ENCODE data around the gene ZNF276.

The ZNF276 gene

DNA sequence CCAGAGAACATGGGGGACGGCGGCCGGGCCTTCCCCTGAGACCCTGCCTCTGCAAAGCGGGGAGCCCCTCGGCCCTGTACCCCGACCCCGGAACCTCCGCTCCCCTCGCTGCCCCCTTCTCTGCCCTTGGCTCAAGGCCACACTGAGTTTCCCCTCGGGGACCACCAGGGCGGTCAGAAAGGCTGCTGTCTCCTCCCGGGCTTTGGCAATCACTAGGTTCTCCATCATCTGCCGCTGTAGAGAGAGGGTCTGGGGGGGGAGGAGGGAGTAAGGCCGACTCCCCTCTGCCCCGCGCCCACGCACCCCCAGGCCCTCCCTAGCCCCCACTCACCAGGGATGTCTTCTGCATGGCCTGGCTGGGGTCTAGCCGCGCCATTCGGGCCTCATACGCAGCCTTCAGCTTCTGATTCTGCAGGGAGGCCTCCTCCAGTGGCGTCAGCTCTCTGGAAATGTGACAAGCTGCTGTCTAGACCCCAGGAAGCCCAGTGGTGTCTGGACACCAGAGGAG lies 9.0 kb upstream of the ZNF276 start:
- no peak for DNase-seq

DNA sequence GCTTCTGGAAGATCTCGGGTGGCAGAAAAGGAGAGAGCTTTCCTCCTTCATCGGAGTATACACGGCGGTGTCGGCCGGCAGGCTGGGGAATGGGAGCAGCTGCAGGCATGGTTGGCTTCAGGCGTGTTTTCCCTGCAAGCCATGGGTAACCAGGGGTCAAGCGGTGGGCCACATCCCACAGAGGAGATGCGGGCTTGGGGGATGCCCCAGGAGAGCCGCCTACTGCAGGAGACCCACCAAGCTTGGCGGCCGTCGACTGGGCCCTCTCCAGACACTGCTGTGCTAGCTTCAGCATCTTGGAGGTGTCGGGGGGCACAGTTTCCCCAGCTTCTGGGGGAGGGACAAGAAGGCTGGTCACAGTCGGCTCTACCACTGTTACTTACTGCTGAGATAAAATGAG lies 4.8 kb upstream of the ZNF276 start:
- DNase-seq, result no peak

DNA sequence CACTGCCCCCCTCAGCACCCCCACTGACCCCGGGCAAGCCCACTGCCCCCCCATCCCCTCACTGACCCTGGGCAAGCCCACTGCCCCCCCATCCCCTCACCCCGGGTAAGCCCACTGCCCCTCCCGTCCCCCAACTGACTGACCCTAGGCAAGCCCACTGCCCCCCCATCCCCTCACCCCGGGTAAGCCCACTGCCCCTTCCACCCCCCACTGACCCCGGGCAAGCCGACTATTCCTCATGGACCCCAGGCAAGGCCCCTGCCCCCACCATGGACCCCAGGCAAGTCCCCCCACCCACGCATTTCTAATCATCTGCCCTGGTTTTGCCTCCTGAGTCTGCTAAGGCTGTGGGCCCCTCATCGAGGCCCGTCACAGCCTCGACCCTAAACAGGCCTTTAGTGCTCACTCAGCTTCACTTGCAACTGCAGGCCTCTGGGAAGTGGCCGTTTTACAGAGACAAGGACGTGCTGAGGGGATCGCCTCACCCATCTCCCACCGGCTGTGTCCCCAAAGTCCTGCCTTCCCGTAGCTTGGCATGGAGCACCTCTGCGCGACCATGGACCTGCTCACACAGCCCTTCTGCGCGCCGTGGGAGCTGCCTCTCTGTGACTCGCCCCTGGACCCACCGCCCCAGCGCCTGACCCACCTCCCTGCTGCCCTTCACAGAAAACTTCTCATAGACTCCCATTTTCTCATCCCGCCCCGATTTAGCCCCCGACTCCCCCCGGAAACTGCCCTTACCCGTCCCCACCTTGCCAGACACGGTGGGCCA lies 4.2 kb upstream of the ZNF276 start:
- no peak for DNase-seq

DNA sequence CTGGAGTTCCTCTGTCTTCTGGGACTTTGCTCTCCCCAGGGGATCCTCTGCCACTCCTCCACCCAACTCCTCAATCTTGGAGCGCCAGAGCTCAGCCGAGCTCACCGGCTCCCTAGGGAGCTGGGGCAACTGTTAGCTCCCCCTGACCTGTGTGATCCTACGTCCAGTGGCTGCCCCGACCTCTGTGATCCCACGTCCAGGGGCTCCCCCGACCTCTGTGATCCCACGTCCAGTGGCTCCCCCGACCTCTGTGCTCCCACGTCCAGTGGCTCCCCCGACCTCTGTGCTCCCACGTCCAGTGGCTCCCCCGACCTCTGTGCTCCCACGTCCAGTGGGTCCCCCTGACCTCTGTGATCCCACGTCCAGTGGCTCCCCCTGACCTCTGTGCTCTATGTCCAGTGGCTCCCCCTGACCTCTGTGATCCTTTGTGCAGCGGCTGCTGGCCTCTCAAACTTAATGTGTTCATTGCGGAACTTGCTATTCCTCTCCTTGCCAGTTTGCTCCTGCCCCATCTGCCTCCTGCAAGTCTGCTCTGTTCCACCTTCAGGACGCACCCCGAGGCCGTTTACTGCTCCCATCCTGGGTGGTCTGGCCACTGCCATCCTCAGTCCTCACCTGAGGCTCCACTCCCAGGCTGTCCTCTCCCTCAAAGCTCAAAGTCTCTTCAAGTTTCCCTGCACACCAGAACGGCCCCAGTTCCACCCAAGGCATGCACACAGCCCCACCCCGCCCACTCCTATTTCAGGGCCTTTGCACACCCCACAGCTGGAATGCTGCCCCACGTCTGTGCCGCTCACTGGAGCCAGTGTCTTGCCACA lies 3.4 kb upstream of the ZNF276 start:
- DNase-seq, result no peak

DNA sequence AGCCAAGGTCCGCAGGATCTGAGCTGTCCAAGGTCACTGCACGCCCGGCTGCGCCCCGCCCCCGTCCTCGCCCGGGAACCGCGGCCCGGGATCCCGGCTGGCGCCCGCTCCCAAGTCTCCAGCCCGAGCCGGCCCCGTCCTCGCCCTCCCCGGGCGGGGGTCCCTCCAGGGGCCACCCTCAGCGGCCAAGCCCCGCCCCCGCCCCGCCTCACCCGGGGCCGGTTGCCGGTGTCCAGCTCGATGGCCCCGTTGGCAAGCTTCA lies 855 bp upstream of the ZNF276 start:
- peak; percentile 65 for DNase-seq

DNA sequence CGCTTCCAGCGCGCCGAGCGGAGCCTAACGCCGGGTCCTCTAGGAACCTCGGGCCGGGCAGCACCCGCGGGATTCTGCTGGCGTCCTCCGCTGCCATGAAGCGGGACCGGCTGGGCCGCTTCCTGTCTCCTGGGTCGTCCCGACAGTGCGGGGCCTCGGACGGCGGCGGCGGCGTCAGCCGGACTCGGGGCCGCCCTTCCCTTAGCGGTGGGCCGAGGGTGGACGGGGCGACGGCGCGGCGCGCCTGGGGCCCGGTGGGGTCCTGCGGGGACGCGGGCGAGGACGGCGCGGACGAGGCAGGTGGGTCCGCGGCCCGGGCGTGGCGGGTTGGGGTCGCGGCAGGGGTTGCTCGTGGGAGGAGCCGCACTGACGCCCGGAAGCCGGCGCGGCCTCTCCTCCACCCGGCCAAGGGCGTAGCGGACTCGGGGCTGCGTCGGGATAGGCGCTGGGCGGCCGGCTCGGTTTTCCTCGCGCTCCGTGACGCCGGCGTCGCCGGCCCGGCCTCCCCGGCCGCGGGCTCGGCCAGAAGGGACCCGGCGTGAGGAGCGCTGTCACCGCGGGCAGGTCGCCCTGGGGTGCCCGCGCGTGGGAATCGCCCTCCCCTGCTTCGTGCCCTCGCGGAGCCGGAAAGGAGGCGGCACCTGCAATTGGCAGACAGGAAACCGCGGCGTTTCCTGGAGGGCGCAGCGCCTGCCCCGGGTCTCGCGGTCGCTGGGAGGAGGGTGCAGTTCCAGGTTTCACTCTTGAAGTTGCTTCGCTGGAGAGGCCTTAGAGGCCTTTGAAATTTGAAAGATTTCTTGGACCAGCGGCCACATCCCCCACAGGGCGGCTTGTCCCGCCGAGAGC lies 432 bp downstream of the ZNF276 start:
- no peak for DNase-seq

DNA sequence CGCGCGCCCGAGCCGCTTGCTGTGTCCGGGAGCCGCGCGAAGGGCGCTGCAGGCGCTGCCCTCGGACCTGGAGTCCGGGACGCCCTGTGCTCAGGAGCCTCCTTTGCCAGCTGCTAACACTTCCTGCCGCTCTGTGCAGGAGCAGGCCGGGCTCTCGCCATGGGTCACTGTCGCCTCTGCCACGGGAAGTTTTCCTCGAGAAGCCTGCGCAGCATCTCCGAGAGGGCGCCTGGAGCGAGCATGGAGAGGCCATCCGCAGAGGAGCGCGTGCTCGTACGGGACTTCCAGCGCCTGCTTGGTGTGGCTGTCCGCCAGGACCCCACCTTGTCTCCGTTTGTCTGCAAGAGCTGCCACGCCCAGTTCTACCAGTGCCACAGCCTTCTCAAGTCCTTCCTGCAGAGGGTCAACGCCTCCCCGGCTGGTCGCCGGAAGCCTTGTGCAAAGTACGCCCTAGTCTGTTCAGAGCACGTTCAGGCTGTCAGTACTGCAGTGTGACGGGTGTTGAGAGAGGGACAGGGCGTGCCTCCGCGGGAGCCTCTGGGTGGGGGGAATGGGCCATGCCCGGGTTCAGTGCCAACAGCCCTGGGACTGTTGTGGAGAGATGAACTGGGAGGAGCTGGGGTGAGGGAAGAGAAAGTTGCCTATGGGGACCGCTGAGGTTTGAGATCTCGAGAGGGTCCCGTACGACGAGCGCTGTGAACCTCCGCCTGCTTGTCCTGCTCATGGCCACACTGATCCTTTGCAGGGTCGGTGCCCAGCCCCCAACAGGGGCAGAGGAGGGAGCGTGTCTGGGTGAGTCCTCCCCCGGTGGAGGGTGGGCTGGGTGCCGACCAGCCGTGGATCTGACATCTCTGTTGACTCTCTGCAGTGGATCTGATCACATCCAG lies 1.3 kb downstream of the ZNF276 start:
- DNase-seq, result peak; percentile 48

DNA sequence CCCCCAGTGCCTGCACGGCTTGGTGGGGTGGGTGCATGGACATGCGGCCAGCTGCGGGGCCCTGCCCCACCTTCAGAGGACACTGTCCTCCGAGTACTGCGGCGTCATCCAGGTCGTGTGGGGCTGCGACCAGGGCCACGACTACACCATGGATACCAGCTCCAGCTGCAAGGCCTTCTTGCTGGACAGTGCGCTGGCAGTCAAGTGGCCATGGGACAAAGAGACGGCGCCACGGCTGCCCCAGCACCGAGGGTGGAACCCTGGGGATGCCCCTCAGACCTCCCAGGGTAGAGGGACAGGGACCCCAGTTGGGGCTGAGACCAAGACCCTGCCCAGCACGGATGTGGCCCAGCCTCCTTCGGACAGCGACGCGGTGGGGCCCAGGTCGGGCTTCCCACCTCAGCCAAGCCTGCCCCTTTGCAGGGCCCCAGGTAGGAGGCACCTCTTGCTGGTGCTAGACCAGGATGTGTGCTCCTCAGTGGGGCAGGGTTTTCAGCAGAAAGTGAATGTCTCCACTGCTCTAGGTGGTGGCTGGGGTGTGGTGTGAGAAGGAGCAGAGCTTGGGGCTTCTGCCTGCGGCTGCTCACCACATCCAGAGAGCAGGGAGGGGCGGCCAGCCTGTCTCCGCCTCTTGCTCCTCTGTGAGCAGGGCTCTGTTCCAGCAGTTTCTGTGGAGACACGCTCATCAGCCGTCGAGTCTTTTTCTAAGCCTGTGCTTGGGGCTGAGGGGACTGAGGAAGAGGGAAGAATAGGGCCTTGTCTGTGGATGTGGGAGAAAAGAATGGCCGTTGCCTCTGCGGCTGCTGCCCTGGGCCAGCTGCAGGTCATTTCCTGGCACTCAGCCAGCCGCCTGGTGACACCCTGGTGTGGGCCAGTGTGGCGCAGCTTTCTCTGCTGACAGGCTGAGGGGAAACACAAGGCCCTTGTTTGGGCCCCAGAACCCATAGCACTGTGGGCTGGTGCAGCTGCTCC lies 2.2 kb downstream of the ZNF276 start:
- peak; percentile 96 for DNase-seq

DNA sequence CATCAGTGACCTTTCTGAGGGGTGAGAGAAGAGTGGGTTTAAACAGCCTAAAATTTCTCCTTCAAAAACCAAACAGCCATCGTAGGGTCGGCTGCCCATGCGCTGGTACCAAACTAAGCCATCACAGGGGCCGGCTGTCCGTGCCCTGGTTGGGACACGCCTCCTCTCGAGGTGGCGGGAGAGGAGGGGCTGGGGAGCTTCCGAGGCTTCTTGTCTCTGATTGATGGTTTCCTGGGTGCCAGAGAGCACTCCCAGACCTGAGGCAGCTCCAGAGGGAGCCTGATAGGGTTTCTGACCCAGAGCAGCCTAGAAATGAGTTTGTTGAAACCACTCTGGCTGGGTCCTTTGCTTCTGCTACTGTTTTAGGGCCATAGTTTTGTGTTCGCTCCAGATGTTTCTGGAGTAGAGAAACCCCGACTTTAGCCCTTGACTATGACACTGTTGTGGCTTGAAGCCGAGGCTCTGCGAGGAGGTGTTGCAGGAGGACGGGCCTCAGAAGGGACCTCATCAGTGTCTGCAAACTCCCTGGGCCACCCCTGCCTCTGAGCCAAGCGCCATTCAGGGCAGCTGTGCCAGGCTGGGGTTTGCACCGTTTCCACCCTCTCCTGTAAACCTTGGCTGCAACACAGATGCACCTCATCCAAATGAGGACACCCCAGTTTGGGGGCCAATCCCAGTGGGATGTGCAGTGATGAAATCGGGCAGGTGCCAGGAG lies 6.2 kb downstream of the ZNF276 start:
- no peak for DNase-seq

DNA sequence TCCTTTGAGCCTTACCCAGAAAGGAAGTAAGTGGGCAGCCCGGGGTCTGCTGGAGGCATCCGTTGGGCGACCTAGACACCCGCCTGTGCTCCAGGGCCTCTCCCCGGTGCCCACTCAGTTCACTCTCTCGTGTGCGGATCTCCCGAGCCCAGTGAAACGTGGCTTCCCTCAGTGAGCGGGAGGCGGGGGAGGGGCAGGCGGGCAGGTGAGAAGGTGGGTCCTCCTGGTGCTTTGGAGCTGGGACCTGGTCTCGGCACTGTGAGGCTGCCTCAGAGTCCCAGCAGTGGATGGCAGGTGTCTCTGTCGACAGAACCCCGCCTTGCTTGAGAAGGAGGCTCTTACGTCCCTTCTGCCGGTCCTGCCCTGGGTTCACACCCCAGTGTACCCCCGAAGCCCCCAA lies 8.0 kb downstream of the ZNF276 start:
- DNase-seq, result no peak

DNA sequence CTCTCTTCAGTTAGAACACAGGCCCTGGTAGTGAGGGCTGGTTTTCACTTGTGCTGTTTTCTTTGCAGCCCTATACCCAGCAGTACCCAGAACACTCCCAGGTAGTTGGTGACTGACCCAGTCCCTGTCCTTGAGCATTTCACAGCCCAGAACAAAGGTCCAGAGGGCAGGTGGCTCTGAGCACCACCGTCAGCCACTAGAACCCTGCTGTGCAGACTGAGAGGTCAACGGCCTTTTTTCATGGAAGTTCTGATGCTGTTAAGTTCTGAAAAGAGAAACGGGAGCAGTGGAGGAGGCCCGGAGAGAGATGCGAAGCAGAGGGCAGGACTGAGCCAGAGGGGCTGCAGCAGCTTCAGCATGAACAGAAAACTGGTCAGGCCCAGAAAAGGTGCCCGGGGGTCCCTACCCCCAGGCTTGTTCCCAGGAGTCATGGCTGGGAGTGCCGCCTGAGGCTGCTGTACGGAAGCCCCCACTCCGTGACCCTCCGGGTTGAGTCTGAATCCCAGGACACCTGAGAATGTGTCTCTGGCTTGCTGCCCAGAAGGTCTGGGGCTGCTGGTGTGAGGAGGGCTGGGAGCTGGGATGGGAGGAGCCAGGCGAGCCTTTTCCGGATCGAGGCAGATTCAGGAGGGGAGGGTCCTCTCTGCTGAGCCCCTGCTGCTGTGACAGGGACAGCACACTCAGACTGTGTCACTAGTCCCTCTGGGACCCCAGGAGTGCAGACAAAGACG lies 8.7 kb downstream of the ZNF276 start:
- no peak for DNase-seq

DNA sequence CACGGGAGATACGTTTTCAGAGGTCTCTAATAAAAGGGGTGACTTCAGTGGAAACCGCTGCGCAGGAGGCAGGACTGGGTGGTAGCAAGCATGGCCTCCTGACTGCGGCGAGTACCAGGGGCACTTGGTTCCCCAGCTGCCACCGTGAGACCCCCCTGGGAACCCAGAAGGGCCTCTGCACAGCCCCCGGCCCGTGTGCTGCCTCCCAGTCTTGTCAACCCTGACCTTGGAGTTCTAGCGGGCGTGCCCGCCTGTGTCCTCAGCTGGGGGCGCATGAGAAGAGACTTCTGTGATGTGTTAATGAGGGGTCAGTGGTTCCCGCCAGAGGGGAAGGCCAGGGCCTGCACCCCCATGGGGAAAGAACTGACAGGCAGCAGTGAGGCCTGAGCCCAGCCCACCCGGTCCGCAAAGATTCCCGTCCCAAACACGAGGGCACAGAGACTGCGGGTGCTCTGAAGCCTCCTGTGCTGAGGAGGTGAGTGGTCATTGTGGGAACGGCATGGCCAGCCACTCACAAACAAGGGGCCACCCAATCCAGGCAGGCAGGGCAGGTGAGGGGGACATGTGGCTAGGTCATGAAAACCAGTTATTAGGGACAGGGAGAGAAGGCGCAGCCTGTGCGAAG lies 9.4 kb downstream of the ZNF276 start:
- DNase-seq, result no peak

DNA sequence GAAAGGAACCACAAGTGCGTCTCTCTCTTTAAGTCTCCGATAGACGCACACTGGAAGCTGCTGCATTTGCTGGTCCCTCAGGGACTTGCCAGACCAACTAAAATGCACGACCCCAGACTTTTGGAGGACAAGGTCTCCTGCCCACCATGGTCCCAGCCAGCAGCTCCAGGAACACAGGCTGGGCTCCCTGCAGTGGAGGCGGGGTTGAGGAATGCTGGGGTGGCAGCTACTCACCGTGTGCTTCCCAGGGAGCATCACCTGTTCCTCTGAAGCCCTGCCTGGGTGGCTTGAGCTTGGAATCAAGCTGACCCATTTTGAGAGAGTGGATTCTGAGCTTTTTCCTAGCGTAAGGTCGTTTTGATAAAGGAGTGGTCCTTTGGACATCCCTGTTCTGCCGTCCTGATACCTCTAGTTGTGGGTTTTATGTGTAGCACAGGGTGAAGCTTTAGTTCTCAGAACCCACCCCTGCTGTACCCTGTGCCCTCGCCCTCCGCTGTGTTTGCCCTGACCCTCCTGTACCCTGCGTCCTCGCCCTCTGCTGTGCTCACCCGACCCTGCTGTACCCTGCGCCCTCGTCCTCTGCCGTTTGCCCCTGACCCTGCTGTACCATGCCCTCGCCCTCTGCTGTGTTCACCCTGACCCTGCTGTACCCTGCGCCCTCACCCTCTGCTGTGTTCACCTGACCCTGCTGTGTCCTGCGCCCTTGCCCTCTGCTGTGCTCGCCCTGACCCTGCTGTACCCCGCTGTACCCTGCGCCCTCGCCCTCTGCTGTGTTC lies 11.0 kb downstream of the ZNF276 start:
- DNase-seq, result no peak

DNA sequence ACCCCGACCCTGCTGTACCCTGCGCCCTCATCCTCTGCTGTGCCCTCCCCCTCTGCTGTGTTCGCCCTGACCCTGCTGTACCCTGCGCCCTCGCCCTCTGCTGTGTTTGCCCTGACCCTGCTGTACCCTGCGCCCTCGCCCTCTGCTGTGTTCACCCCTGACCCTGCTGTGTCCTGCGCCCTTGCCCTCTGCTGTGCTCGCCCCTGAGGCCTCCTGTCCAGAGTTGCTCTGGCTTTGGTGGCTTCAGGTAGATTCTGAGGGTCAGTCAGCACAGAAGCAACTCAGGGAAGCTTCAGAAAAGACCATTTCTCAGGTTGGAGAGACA lies 11.5 kb downstream of the ZNF276 start:
- DNase-seq, result no peak

DNA sequence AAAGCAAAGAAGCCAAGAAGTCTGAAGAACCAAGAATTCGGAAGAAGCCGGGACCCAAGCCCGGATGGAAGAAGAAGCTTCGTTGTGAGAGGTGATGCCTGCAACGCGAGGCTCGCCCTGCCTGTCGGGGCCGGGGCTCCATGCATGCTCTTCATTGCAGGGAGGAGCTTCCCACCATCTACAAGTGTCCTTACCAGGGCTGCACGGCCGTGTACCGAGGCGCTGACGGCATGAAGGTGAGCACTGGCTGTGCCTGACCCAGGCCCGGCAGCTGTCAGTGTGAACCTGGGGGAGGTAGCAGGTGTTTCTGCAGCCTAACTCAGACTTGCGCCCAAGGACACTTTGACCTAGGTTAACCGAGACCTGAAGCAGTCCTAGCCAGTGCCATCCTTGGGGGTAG lies 12.0 kb downstream of the ZNF276 start:
- DNase-seq, result no peak

DNA sequence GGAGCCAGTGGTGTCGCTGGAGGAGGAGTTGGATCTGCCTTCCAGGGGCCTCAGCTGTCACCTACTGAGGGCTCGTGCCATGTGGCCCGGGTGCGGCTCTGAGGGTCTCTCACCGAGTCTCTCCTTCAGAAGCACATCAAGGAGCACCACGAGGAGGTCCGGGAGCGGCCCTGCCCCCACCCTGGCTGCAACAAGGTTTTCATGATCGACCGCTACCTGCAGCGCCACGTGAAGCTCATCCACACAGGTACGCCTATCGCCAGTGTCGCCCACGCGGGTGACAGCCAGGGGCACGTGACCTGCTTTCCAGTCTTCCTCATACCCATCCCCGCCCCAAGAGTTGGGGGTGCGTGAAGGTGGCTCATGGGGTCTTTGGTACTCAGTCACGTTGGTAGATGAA lies 12.5 kb downstream of the ZNF276 start:
- no peak for DNase-seq

DNA sequence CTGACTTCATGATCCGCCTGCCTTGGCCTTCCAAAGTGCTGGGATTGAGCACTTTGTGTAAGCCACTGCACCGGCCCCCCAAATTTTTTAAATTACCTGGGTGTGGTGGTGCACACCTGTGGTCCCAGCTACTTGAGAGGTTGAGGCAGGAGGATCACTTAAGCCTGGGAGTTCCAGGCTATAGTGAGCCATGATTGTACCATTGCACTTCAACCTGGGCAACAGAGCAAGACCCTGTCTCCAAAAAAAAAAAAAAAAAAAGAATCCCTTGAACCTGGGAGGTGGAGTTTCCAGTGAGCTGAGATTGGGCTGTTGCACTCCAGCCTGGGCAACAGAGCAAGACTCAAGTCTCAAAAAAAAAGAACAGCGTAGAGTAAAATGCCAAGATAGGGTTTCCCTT lies 15.2 kb downstream of the ZNF276 start:
- DNase-seq, result no peak

DNA sequence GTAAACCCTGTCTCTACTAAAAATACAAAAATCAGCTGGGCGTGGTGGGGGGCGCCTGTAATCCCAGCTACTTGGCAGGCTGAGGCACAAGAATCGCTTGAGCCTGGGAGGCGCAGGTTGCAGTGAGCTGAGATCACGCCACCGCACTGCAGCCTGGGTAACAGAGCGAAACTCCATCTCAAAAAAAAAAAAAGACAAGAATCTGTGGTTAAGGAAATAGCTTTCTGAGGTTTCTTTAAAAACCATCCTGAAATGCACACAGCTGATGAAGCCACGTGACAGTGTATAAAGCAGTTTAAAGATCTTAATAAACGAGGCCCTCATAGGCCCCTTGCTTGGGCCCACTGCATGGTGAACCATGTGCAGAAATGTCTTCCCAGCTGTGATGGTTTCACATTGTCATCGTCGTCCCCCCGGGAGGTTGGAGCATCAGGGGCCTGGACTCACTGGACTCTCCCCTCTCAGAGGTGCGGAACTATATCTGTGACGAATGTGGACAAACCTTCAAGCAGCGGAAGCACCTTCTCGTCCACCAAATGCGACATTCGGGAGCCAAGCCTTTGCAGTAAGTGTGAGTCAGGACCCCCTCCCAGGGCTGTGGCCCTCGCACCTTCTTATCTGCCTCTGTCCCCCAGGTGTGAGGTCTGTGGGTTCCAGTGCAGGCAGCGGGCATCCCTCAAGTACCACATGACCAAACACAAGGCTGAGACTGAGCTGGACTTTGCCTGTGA lies 16.2 kb downstream of the ZNF276 start:
- no peak for DNase-seq
